CD4-positive, alpha-beta T cell (primary cell): Measurements from ENCODE around the gene TP53BP2. TPM values are rescaled to one million over a fixed set of nuclear protein-coding genes. Genes with fewer than 3 reads are reported as not detected.

Experiments used
- ATAC-seq: fragments of 200-7000 bp; cut with Tn5 transposase; one replicate; pipeline ENCODE4 v1.10.0; 2022; ENCODE audit warnings: mild to moderate bottlenecking; ENCODE audit not compliant: poor library complexity
- CTCF ChIA-PET: fragments of 350-600 bp; sonication (Branson Sonifier 250); formaldehyde crosslinking; loops from one replicate; lab custom pipeline; 2021; ENCODE audit warnings: antibody characterized with exemption, inconsistent platforms; lab: Charles Lee
- POLR2A ChIA-PET: fragments of 350-600 bp; sonication (Branson Sonifier 250); formaldehyde crosslinking; loops from one replicate; lab custom pipeline; 2021; ENCODE audit warnings: antibody characterized with exemption, inconsistent platforms; lab: Charles Lee
- DNase-seq, 14 experiments: peaks; one replicate each; pipeline ENCODE4 v3.0.0-alpha.2; 2013 to 2020; ENCODE audit warnings: mixed read lengths in 2 of 14
- H3K27ac ChIP-seq, 2 donors: one replicate each; pipeline versions ENCODE4 v1.5.1 to v1.7.0; 2013; ENCODE audit warnings: low read length in 2 of 2, low read depth in 1 of 2, mild to moderate bottlenecking in 1 of 2
- H3K27me3 ChIP-seq, 2 experiments: 1 replicate in 1 of 2; 2 replicates in 1 of 2; pipeline versions ENCODE4 v1.6.1 to v1.7.0; 2013; ENCODE audit warnings: low read length in 2 of 2, control low read depth in 1 of 2, mild to moderate bottlenecking in 1 of 2, moderate library complexity in 1 of 2; ENCODE audit not compliant: insufficient read depth in 2 of 2, control insufficient read depth in 1 of 2
- H3K36me3 ChIP-seq: one replicate; pipeline ENCODE4 v1.6.1; 2013; ENCODE audit warnings: low read length, control low read depth; ENCODE audit not compliant: insufficient read depth
- H3K4me1 ChIP-seq: one replicate; pipeline ENCODE4 v1.6.1; 2013; ENCODE audit warnings: low read length, control low read depth; ENCODE audit not compliant: insufficient read depth
- H3K4me3 ChIP-seq: one replicate; pipeline ENCODE4 v1.5.1; 2013; ENCODE audit warnings: mild to moderate bottlenecking, low read length, moderate library complexity
- H3K9me3 ChIP-seq, 2 experiments: 1 replicate in 1 of 2; 2 replicates in 1 of 2; pipeline versions ENCODE4 v1.6.1 to v1.7.0; 2013; ENCODE audit warnings: low read length in 2 of 2, mild to moderate bottlenecking in 2 of 2, control low read depth in 1 of 2, moderate library complexity in 1 of 2; ENCODE audit not compliant: control insufficient read depth in 1 of 2, insufficient read depth in 1 of 2
- H3K27ac Mint-ChIP-seq: one replicate; pipeline ENCODE4 v1.8.0; 2020; ENCODE audit warnings: mixed read lengths
- H3K27me3 Mint-ChIP-seq: one replicate; pipeline ENCODE4 v1.8.0; 2021; ENCODE audit warnings: mixed read lengths
- H3K36me3 Mint-ChIP-seq: one replicate; pipeline ENCODE4 v1.8.0; 2021; ENCODE audit warnings: low read depth, mixed read lengths
- H3K4me1 Mint-ChIP-seq: one replicate; pipeline ENCODE4 v1.8.0; 2021; ENCODE audit warnings: low read depth, mixed read lengths
- H3K4me3 Mint-ChIP-seq: one replicate; pipeline ENCODE4 v1.8.0; 2020; ENCODE audit warnings: mild to moderate bottlenecking, mixed read lengths
- H3K9me3 Mint-ChIP-seq: one replicate; pipeline ENCODE4 v1.8.0; 2020; ENCODE audit warnings: mixed read lengths
- intact Hi-C, 2 experiments: fragments of 100-400 bp; cut with DNase I in 1 of 2; cut with micrococcal nuclease in 1 of 2; formaldehyde crosslinking; loops; one replicate each; pipeline versions ENCODE4 v1.15.1 to v1.9.0; 2023 to 2025; cut with DNase I, micrococcal nuclease
- total RNA-seq, 174 experiments: library from RNA in 2 of 174; stranded (reverse) in 2 of 174; gene quantifications; one replicate each; pipeline ENCODE4 v1.2.3 and lab custom pipeline; 2021 to 2026
- TF ChIP-seq, protein P1 (sequence below): fragments of 200-600 bp; IDR thresholded peaks from one replicate; pipeline ENCODE4 v1.8.0; 2022; ENCODE audit warnings: antibody characterized with exemption, mild to moderate bottlenecking

TP53BP2 gene
- total RNA-seq, 2 experiments from 2014 or later = 104 to 119 TPM

- intact Hi-C loops = no loop called here
- no peak overlapping the region for H3K4me3 Mint-ChIP-seq
- no peak for ATAC-seq
- H3K9me3 Mint-ChIP-seq = no peaks in the 10 kb centered on the region
- Histone ChIP-seq H3K4me1 (no peaks in the 10 kb centered on the region), H3K36me3 (no peaks in the 10 kb centered on the region), H3K4me3 (no peak overlapping the region), H3K9me3 (peaks cover 0 to 9% of the 10 kb centered on the region in 2 experiments), H3K27ac (no peak overlapping the region), H3K27me3 (no peaks in the 10 kb centered on the region)
- CTCF ChIA-PET = no interaction called here
- POLR2A ChIA-PET = no interaction called here
- H3K27ac Mint-ChIP-seq = no peak overlapping the region
- no peaks in the 10 kb centered on the region for H3K4me1 Mint-ChIP-seq
- H3K36me3 Mint-ChIP-seq = no peaks in the 10 kb centered on the region
- TF ChIP-seq, protein P1, sequence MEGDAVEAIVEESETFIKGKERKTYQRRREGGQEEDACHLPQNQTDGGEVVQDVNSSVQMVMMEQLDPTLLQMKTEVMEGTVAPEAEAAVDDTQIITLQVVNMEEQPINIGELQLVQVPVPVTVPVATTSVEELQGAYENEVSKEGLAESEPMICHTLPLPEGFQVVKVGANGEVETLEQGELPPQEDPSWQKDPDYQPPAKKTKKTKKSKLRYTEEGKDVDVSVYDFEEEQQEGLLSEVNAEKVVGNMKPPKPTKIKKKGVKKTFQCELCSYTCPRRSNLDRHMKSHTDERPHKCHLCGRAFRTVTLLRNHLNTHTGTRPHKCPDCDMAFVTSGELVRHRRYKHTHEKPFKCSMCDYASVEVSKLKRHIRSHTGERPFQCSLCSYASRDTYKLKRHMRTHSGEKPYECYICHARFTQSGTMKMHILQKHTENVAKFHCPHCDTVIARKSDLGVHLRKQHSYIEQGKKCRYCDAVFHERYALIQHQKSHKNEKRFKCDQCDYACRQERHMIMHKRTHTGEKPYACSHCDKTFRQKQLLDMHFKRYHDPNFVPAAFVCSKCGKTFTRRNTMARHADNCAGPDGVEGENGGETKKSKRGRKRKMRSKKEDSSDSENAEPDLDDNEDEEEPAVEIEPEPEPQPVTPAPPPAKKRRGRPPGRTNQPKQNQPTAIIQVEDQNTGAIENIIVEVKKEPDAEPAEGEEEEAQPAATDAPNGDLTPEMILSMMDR = no peak
- no peak for DNase-seq
- peaks cover 7% of the 10 kb centered on the region for H3K27me3 Mint-ChIP-seq
These were observed 18.3 kb upstream of the TP53BP2 start for GRCh38 chr1:223864084-223864483.

- H3K27me3 ChIP-seq = no peaks in the 10 kb centered on the region
- H3K4me3 ChIP-seq = no peak overlapping the region
- CTCF ChIA-PET = interaction anchor here (0.6 to 1.2 kb wide), 2 partner anchors 10 to 416 kb away, joined by 3 to 4 read pairs; no protein-coding TSS in a partner anchor
- H3K36me3 ChIP-seq = no peaks in the 10 kb centered on the region
- ATAC-seq = no peak
- no peak overlapping the region for H3K27ac Mint-ChIP-seq
- no peaks in the 10 kb centered on the region for H3K4me1 ChIP-seq
- no peak for DNase-seq
- H3K36me3 Mint-ChIP-seq = no peaks in the 10 kb centered on the region
- no peak overlapping the region for H3K4me3 Mint-ChIP-seq
- no peak overlapping the region for H3K27ac ChIP-seq
- no peaks in the 10 kb centered on the region for H3K9me3 Mint-ChIP-seq
- peaks cover 3% of the 10 kb centered on the region for H3K27me3 Mint-ChIP-seq
- intact Hi-C loops = no loop called here
- TF ChIP-seq, protein P1 = no peak
- no peaks in the 10 kb centered on the region for H3K4me1 Mint-ChIP-seq
- POLR2A ChIA-PET = interaction anchor here (0.6 kb wide), 1 partner anchor 29 kb away, joined by 3 read pairs; no protein-coding TSS in a partner anchor
- H3K9me3 ChIP-seq = peaks cover 0 to 9% of the 10 kb centered on the region in 2 experiments
These were observed 16.2 kb upstream of the TP53BP2 start for GRCh38 chr1:223861904-223862303.

- DNase-seq (no peak), ATAC-seq (no peak)
- TF ChIP-seq, protein P1 = no peak
- H3K9me3 ChIP-seq = peaks cover 0 to 9% of the 10 kb centered on the region in 2 experiments
- H3K27me3 ChIP-seq = no peaks in the 10 kb centered on the region
- Mint-ChIP-seq H3K36me3 (no peaks in the 10 kb centered on the region), H3K27me3 (no peaks in the 10 kb centered on the region), H3K4me3 (no peak overlapping the region), H3K9me3 (no peaks in the 10 kb centered on the region), H3K4me1 (no peaks in the 10 kb centered on the region), H3K27ac (no peak overlapping the region)
- intact Hi-C loops = no loop called here
- H3K4me3 ChIP-seq = no peak overlapping the region
- POLR2A ChIA-PET = interaction anchor here (2.9 kb wide), 1 partner anchor 15 kb away, joined by 13 read pairs; the partner anchor contains the start of gene TP53BP2
- no peaks in the 10 kb centered on the region for H3K4me1 ChIP-seq
- H3K36me3 ChIP-seq = no peaks in the 10 kb centered on the region
- CTCF ChIA-PET = no interaction called here
- no peak overlapping the region for H3K27ac ChIP-seq
These were observed 14.4 kb upstream of the TP53BP2 start for GRCh38 chr1:223860051-223860622.
